ENCODE results near the gene SEC23A.

The SEC23A gene

GRCh38 chr14:38987781-38988180 is 115.3 kb downstream of the SEC23A start:
- no peak for DNase-seq

DNA sequence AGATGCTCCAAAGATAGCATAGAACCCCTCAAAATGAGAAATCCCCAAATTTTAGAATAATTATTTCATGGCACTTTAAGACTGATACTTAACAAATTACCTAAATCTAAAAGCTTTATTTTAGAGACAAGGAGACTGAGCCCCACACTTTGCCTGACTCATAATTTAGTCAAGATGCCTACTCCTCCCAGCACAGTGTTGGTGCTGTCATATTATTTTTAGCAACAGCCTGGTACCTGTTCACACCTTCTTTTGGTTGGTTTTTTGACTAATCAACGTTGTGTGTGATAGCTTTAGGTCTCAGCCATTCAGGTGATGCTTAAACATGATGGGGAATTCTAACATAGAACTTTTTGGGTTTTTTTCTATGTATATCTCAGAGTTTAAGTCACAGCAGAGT is 120.2 kb downstream of the SEC23A start:
- DNase-seq = no peak

GRCh38 chr14:38982278-38982677 is 120.8 kb downstream of the SEC23A start:
- DNase-seq = no peak
